H1 (cell line): ENCODE results near the gene HTR3B. TPM values are rescaled to one million over a fixed set of nuclear protein-coding genes. Genes with fewer than 3 reads are reported as not detected.

Experiments
- CTCF ChIA-PET: fragments of 300-600 bp; sonication (Branson Sonifier 250); formaldehyde crosslinking; loops from one replicate; lab custom pipeline; 2021; ENCODE audit not compliant: partially characterized antibody; lab: Charles Lee
- POLR2A ChIA-PET: fragments of 300-600 bp; sonication (Branson Sonifier 250); formaldehyde crosslinking; loops from one replicate; lab custom pipeline; 2021; ENCODE audit warnings: inconsistent platforms; ENCODE audit not compliant: partially characterized antibody; lab: Charles Lee
- DNase-seq, 2 experiments: peaks; one replicate each; pipeline versions ENCODE4 v3.0.0 to v3.0.0-alpha.2; 2010 to 2022; ENCODE audit warnings: low spot score in 2 of 2, low read depth in 1 of 2, mixed read lengths in 1 of 2
- FAIRE-seq: peaks from 2 replicates; lab custom pipeline; 2011; peaks lifted over from hg19 to GRCh38; lab: Jason Lieb, UNC
- H2AFZ ChIP-seq: 2 replicates; pipeline ENCODE4 v1.8.1; 2012; ENCODE audit warnings: low read length, inconsistent platforms
- H2AK5ac ChIP-seq: 2 replicates; pipeline ENCODE4 v1.6.1; 2013; ENCODE audit warnings: low read depth, low read length
- H2BK120ac ChIP-seq: replicated peaks from 2 replicates; pipeline ENCODE3; 2013; ENCODE audit warnings: low read depth, low read length, inconsistent platforms
- H2BK12ac ChIP-seq: 2 replicates; pipeline ENCODE4 v1.6.1; 2013; ENCODE audit warnings: low read depth, low read length
- H2BK15ac ChIP-seq: 2 replicates; pipeline ENCODE4 v1.6.1; 2013; ENCODE audit warnings: low read length
- H2BK20ac ChIP-seq: 2 replicates; pipeline ENCODE4 v1.6.1; 2013; ENCODE audit warnings: low read length
- H2BK5ac ChIP-seq: 2 replicates; pipeline ENCODE4 v1.6.1; 2013; ENCODE audit warnings: low read depth, low read length
- H3K14ac ChIP-seq: 2 replicates; pipeline ENCODE4 v1.6.1; 2013; ENCODE audit warnings: inconsistent platforms; ENCODE audit not compliant: insufficient read length
- H3K18ac ChIP-seq: 2 replicates; pipeline ENCODE4 v1.6.1; 2013; ENCODE audit warnings: low read length; ENCODE audit errors: extremely low read depth
- H3K23ac ChIP-seq: 2 replicates; pipeline ENCODE4 v1.6.1; 2013; ENCODE audit warnings: inconsistent platforms; ENCODE audit not compliant: insufficient read length
- H3K23me2 ChIP-seq: 2 replicates; pipeline ENCODE4 v1.6.1; 2013; ENCODE audit warnings: low read depth, low read length
- H3K27ac ChIP-seq: 2 replicates; pipeline ENCODE4 v1.6.1; 2011; ENCODE audit warnings: low read depth, low read length, inconsistent platforms
- H3K27me3 ChIP-seq, 4 experiments: replicated peaks in 1 of 4; 1 replicate in 1 of 4; 2 replicates in 3 of 4; pipeline versions ENCODE4 v1.6.1 to v1.8.1; 2011 to 2013; ENCODE audit warnings: low read length in 3 of 4, mild to moderate bottlenecking in 3 of 4, inconsistent platforms in 2 of 4, mixed read lengths in 2 of 4, moderate library complexity in 1 of 4; ENCODE audit not compliant: control insufficient read depth in 3 of 4, insufficient read depth in 3 of 4; ENCODE audit errors: extremely low read depth in 1 of 4
- H3K36me3 ChIP-seq, 4 experiments: 2 replicates each; pipeline versions ENCODE4 v1.6.1 to v1.8.1; 2011 to 2013; ENCODE audit warnings: mild to moderate bottlenecking in 4 of 4, low read length in 3 of 4, moderate library complexity in 2 of 4, control low read depth in 1 of 4, inconsistent platforms in 1 of 4; ENCODE audit not compliant: insufficient read depth in 4 of 4, control insufficient read depth in 2 of 4
- H3K4ac ChIP-seq: replicated peaks from 2 replicates; pipeline ENCODE3; 2013; ENCODE audit warnings: low read length, low read depth, mixed read lengths, inconsistent platforms; ENCODE audit not compliant: insufficient read length
- H3K4me1 ChIP-seq, 4 experiments: replicated peaks in 1 of 4; 1 replicate in 1 of 4; 2 replicates in 3 of 4; pipeline versions ENCODE4 v1.6.1 to v1.8.1; 2011 to 2013; ENCODE audit warnings: low read length in 3 of 4, inconsistent platforms in 2 of 4, mixed read lengths in 1 of 4; ENCODE audit not compliant: insufficient read depth in 4 of 4, control insufficient read depth in 3 of 4
- H3K4me2 ChIP-seq, 2 experiments: 2 replicates each; pipeline versions ENCODE4 v1.6.1 to v1.8.1; 2011 to 2013; ENCODE audit warnings: low read depth in 2 of 2, low read length in 2 of 2, control low read depth in 1 of 2, inconsistent platforms in 1 of 2, mild to moderate bottlenecking in 1 of 2; ENCODE audit not compliant: insufficient read depth in 1 of 2
- H3K4me3 ChIP-seq, 4 experiments: fragments of 200-600, 300-600 bp in 1 of 4; sonication (generic), shearing (Covaris generic), sonication (Bioruptor Twin) in 1 of 4; 2 replicates each; pipeline versions ENCODE4 v1.5.1 to v1.8.1; 2011 to 2016; ENCODE audit warnings: low read length in 4 of 4, low read depth in 3 of 4, control low read depth in 2 of 4, inconsistent platforms in 2 of 4, mild to moderate bottlenecking in 2 of 4, mixed read lengths in 1 of 4, moderate library complexity in 1 of 4; ENCODE audit not compliant: insufficient read depth in 2 of 4; ENCODE audit errors: extremely low read depth in 1 of 4
- H3K56ac ChIP-seq: replicated peaks from 2 replicates; pipeline ENCODE3; 2013; ENCODE audit warnings: low read depth, mild to moderate bottlenecking, mixed read lengths, low read length, inconsistent platforms; ENCODE audit not compliant: insufficient read length
- H3K79me1 ChIP-seq: 2 replicates; pipeline ENCODE4 v1.6.1; 2013; ENCODE audit warnings: low read depth, low read length, control low read depth
- H3K79me2 ChIP-seq, 2 experiments: 2 replicates each; pipeline versions ENCODE4 v1.6.1 to v1.8.1; 2012 to 2013; ENCODE audit warnings: low read length in 2 of 2, mild to moderate bottlenecking in 2 of 2, inconsistent platforms in 1 of 2; ENCODE audit not compliant: insufficient read depth in 2 of 2, control insufficient read depth in 1 of 2
- H3K9ac ChIP-seq, 4 experiments: replicated peaks in 1 of 4; 1 replicate in 1 of 4; 2 replicates in 3 of 4; pipeline versions ENCODE4 v1.6.1 to v1.8.1; 2011 to 2013; ENCODE audit warnings: low read depth in 3 of 4, low read length in 3 of 4, control low read depth in 2 of 4, mild to moderate bottlenecking in 2 of 4, moderate library complexity in 2 of 4, inconsistent platforms in 1 of 4; ENCODE audit errors: extremely low read depth in 1 of 4
- H3K9me3 ChIP-seq, 2 experiments: 2 replicates each; pipeline versions ENCODE4 v1.6.1 to v1.8.1; 2012 to 2013; ENCODE audit warnings: mild to moderate bottlenecking in 2 of 2, moderate library complexity in 2 of 2, control low read depth in 1 of 2, inconsistent platforms in 1 of 2, low read depth in 1 of 2, low read length in 1 of 2, mixed read lengths in 1 of 2; ENCODE audit not compliant: insufficient read depth in 2 of 2
- H4K20me1 ChIP-seq, 2 experiments: replicated peaks in 1 of 2; 2 replicates each; pipeline versions ENCODE3 to v1.8.1; 2011 to 2013; ENCODE audit warnings: inconsistent platforms in 2 of 2, low read length in 2 of 2, mild to moderate bottlenecking in 1 of 2; ENCODE audit not compliant: insufficient read depth in 2 of 2, control insufficient read depth in 1 of 2
- H4K5ac ChIP-seq: 2 replicates; pipeline ENCODE4 v1.6.1; 2013; ENCODE audit warnings: low read length, low read depth, mixed read lengths, inconsistent platforms; ENCODE audit not compliant: insufficient read length
- H4K8ac ChIP-seq: 2 replicates; pipeline ENCODE4 v1.8.0; 2013; ENCODE audit warnings: mild to moderate bottlenecking, moderate library complexity, low read length, inconsistent platforms; ENCODE audit not compliant: insufficient read depth; ENCODE audit errors: extremely low read depth
- H4K91ac ChIP-seq: replicated peaks from 2 replicates; pipeline ENCODE3; 2013; ENCODE audit warnings: low read length, mixed read lengths, inconsistent platforms; ENCODE audit not compliant: insufficient read length
- BACH1 ChIP-seq: IDR thresholded peaks from 2 replicates; pipeline ENCODE4 v1.6.1; 2012; ENCODE audit warnings: low read length, improper control_type of control experiment
- GTF2F1 ChIP-seq: IDR thresholded peaks from 2 replicates; pipeline ENCODE4 v1.6.1; 2012; ENCODE audit warnings: low read depth, low read length, improper control_type of control experiment, borderline replicate concordance
- RFX5 ChIP-seq: IDR thresholded peaks from 2 replicates; pipeline ENCODE4 v1.6.1; 2011; ENCODE audit warnings: low read depth, low read length, improper control_type of control experiment, borderline replicate concordance
- WGBS, 2 experiments: shearing (Covaris generic) in 1 of 2; methylation state at CpG; one replicate each; pipeline versions ENCODE4 v1.1.6 to v1.1.7; 2013 to 2015; ENCODE audit warnings: low lambda C conversion rate in 2 of 2, mixed read lengths in 2 of 2, inconsistent platforms in 1 of 2, low coverage in 1 of 2, missing lambda C conversion rate in 1 of 2; ENCODE audit not compliant: insufficient replicate concordance in 2 of 2, insufficient coverage in 1 of 2, insufficient read length in 1 of 2; ENCODE audit errors: extremely low coverage in 1 of 2, missing lambda C conversion rate in 1 of 2; 5-methylcytosine and 5-hydroxymethylcytosine counted together
- polyA plus RNA-seq, 7 experiments: library from polyadenylated mRNA; depleted of rRNA in 3 of 7; stranded (reverse) in 5 of 7; unstranded in 2 of 7; fragments of >200 nt in 5 of 7; fragments of 200-250 nt in 2 of 7; gene quantifications; 1 replicate in 5 of 7; 2 replicates in 1 of 7; 4 replicates in 1 of 7; pipeline versions ENCODE4 v1.2.1 to v1.2.3, GENCODE V29; 2011 to 2013; ENCODE audit warnings: missing spikeins in 2 of 7, mixed read lengths in 2 of 7
- total RNA-seq: library from RNA; stranded (reverse); fragmentation: NEBNext Ultra II Directional; extraction: Animal tissue kit (Norgen Biotek cat#: 25700); gene quantifications from 2 replicates; pipeline ENCODE4 v1.2.1, GENCODE V29; 2021

The HTR3B gene
- total and polyA plus RNA-seq, 2 of the 8 experiments (the other 6 are each of a cell fraction or from before 2014, with no cell fraction given), result not detected

- Histone ChIP-seq H3K27me3 (peaks cover 0 to 3% (median 0%) of the 10 kb centered on the region in 4 experiments; a peak in 1 of 7 replicates), H2AFZ (no peak overlapping the region), H3K79me1 (no peaks in the 10 kb centered on the region), H2BK20ac (no peak overlapping the region), H3K4me1 (peaks cover 0 to 14% (median 12%) of the 10 kb centered on the region in 4 experiments; a peak in 6 of 7 replicates), H4K20me1 (no peaks in the 10 kb centered on the region), H4K8ac (no peak overlapping the region), H3K9ac (no peak overlapping the region), H3K27ac (no peak overlapping the region), H3K23me2 (peaks cover 6% of the 10 kb centered on the region), H3K56ac (no peak overlapping the region), H3K18ac (no peak overlapping the region), H3K23ac (no peak overlapping the region), H4K91ac (no peak overlapping the region), H3K79me2 (no peaks in the 10 kb centered on the region), H3K14ac (no peak overlapping the region), H3K4me3 (no peak overlapping the region), H3K36me3 (no peaks in the 10 kb centered on the region), H2BK5ac (no peak overlapping the region), H3K9me3 (no peaks in the 10 kb centered on the region), H2BK12ac (no peak overlapping the region), H2AK5ac (no peak overlapping the region), H3K4me2 (no peak overlapping the region), H2BK120ac (no peak overlapping the region), H4K5ac (no peak overlapping the region), H2BK15ac (no peak overlapping the region), H3K4ac (no peak overlapping the region)
- TF ChIP-seq RFX5 (no peak), BACH1 (no peak), GTF2F1 (no peak)
- DNase-seq (no peak), FAIRE-seq (no peak)
- ChIA-PET POLR2A (interaction anchor here (0.8 kb wide), 1 partner anchor 8 kb away, joined by 3 read pairs; no protein-coding TSS in a partner anchor), CTCF (interaction anchor here (1.1 to 2.3 kb wide), 8 partner anchors 12 to 282 kb away, joined by 3 to 13 read pairs (median 6); no protein-coding TSS in a partner anchor)
- 93% methylated on average over 1 of the region's 1 CpG; no CpG with 5 or more reads in 1 of the 2 experiments for WGBS, 2 experiments
Measured at GRCh38 chr11:113979431-113979830, 74.8 kb downstream of the HTR3B start.
